Measurements from ENCODE around the gene FRG2. TPM values are rescaled to one million over a fixed set of nuclear protein-coding genes. Genes with fewer than 3 reads are reported as not detected.
"Not testable (repeated sequence)": the region's sequence is repeated elsewhere in the genome, so short reads cannot be mapped to it uniquely, and the experiment has no call there.

Gene FRG2
- total and polyA plus RNA-seq, 4 experiments from 2014 or later, result not detected

- H3K36me3 ChIP-seq (ENCODE audit: insufficient read depth, low read length), result no peaks in the 10 kb centered on the region
- intact Hi-C loops (cut with micrococcal nuclease), result no loop called here
- ChIA-PET CTCF (ENCODE audit: partially characterized antibody) (no interaction called here), POLR2A (ENCODE audit: partially characterized antibody) (no interaction called here)
- Mint-ChIP-seq H3K9me3 (peaks cover 0 to 23% (median 11%) of the 10 kb centered on the region in 8 donors), H3K4me1 (peaks cover 11 to 37% (median 29%) of the 10 kb centered on the region in 4 donors), H3K27me3 (peaks cover 50 to 54% of the 10 kb centered on the region in 2 donors), H3K27ac (no peak overlapping the region), H3K4me3 (peak overlapping the region in 5 of 8 donors; percentile 7 to 60 (median 41)), H3K36me3 (peaks cover 0 to 4% of the 10 kb centered on the region in 2 donors)
- H3K27me3 ChIP-seq (ENCODE audit: insufficient read depth, low read length), result peaks cover under 1% of the 10 kb centered on the region
- DNase-seq, result no peak
- no peak overlapping the region for H3K4me3 ChIP-seq (ENCODE audit: low read length in 2 of 2)
- H3K4me1 ChIP-seq (ENCODE audit: insufficient read depth, low read length), result peaks cover 7% of the 10 kb centered on the region
- H3K9me3 ChIP-seq (ENCODE audit: control insufficient read depth in 1 of 2, low read length in 2 of 2), result no peaks in the 10 kb centered on the region
- no peak overlapping the region for H3K27ac ChIP-seq (ENCODE audit: low read depth, low read length)
Measured at GRCh38 chr4:190014771-190015537, 12.1 kb downstream of the FRG2 start.

- intact Hi-C loops (cut with micrococcal nuclease); DNase-seq; POLR2A ChIA-PET (ENCODE audit: partially characterized antibody): not testable (repeated sequence)
Measured at GRCh38 chr4:189989941-189990340, 37.1 kb downstream of the FRG2 start.

GRCh38 chr4:189988877-189989431 lies 38.1 kb downstream of the FRG2 start:
- no peaks in the 10 kb centered on the region for H3K27me3 ChIP-seq (ENCODE audit: insufficient read depth, low read length)
- ChIA-PET POLR2A (ENCODE audit: partially characterized antibody) (no interaction called here), CTCF (ENCODE audit: partially characterized antibody) (no interaction called here)
- no peak overlapping the region for H3K4me3 ChIP-seq (ENCODE audit: low read length in 2 of 2)
- intact Hi-C loops (cut with micrococcal nuclease), result no loop called here
- no peak for DNase-seq
- no peaks in the 10 kb centered on the region for H3K4me1 ChIP-seq (ENCODE audit: insufficient read depth, low read length)
- Mint-ChIP-seq H3K4me1 (no peaks in the 10 kb centered on the region), H3K27ac (no peak overlapping the region), H3K4me3 (no peak overlapping the region), H3K9me3 (peaks cover 0 to 2% (median 0%) of the 10 kb centered on the region in 8 donors), H3K36me3 (no peaks in the 10 kb centered on the region), H3K27me3 (peaks cover 2 to 7% of the 10 kb centered on the region in 2 donors)
- H3K27ac ChIP-seq (ENCODE audit: low read depth, low read length), result no peak overlapping the region
- no peaks in the 10 kb centered on the region for H3K36me3 ChIP-seq (ENCODE audit: insufficient read depth, low read length)
- H3K9me3 ChIP-seq (ENCODE audit: control insufficient read depth in 1 of 2, low read length in 2 of 2), result no peaks in the 10 kb centered on the region

More at GRCh38 chr4:189989941-189990340, 37.1 kb downstream of the FRG2 start:
- H3K27me3 ChIP-seq (ENCODE audit: insufficient read depth, low read length); H3K4me1 Mint-ChIP-seq; CTCF ChIA-PET (ENCODE audit: partially characterized antibody); H3K36me3 ChIP-seq (ENCODE audit: insufficient read depth, low read length); H3K4me3 Mint-ChIP-seq; H3K27ac Mint-ChIP-seq; H3K9me3 Mint-ChIP-seq; H3K36me3 Mint-ChIP-seq; H3K27ac ChIP-seq (ENCODE audit: low read depth, low read length); H3K4me1 ChIP-seq (ENCODE audit: insufficient read depth, low read length); H3K4me3 ChIP-seq (ENCODE audit: low read length in 2 of 2); H3K9me3 ChIP-seq (ENCODE audit: control insufficient read depth in 1 of 2, low read length in 2 of 2); H3K27me3 Mint-ChIP-seq: not testable (repeated sequence)

- H3K27ac ChIP-seq (ENCODE audit: low read depth, low read length); H3K9me3 Mint-ChIP-seq; H3K27me3 Mint-ChIP-seq; H3K4me3 Mint-ChIP-seq; H3K4me1 ChIP-seq (ENCODE audit: insufficient read depth, low read length); H3K36me3 ChIP-seq (ENCODE audit: insufficient read depth, low read length); H3K9me3 ChIP-seq (ENCODE audit: control insufficient read depth in 1 of 2, low read length in 2 of 2); H3K27ac Mint-ChIP-seq; H3K4me1 Mint-ChIP-seq; H3K4me3 ChIP-seq (ENCODE audit: low read length in 2 of 2); POLR2A ChIA-PET (ENCODE audit: partially characterized antibody); intact Hi-C loops (cut with micrococcal nuclease); DNase-seq; CTCF ChIA-PET (ENCODE audit: partially characterized antibody); H3K27me3 ChIP-seq (ENCODE audit: insufficient read depth, low read length); H3K36me3 Mint-ChIP-seq: not testable (repeated sequence)
Measured at GRCh38 chr4:189985651-189986243, 41.3 kb downstream of the FRG2 start.

- H3K27me3 ChIP-seq (ENCODE audit: insufficient read depth, low read length); H3K4me3 Mint-ChIP-seq; H3K36me3 ChIP-seq (ENCODE audit: insufficient read depth, low read length); H3K27ac ChIP-seq (ENCODE audit: low read depth, low read length); CTCF ChIA-PET (ENCODE audit: partially characterized antibody); H3K27me3 Mint-ChIP-seq; POLR2A ChIA-PET (ENCODE audit: partially characterized antibody); H3K4me1 ChIP-seq (ENCODE audit: insufficient read depth, low read length); H3K27ac Mint-ChIP-seq; H3K9me3 ChIP-seq (ENCODE audit: control insufficient read depth in 1 of 2, low read length in 2 of 2); H3K36me3 Mint-ChIP-seq; H3K4me3 ChIP-seq (ENCODE audit: low read length in 2 of 2); H3K9me3 Mint-ChIP-seq; intact Hi-C loops (cut with micrococcal nuclease); DNase-seq; H3K4me1 Mint-ChIP-seq: not testable (repeated sequence)
Measured at GRCh38 chr4:189984661-189985060, 42.4 kb downstream of the FRG2 start.

GRCh38 chr4:189983916-189984526 lies 43.0 kb downstream of the FRG2 start:
- peak in 1 of 5 donors; percentile 25 for DNase-seq
- H3K27ac Mint-ChIP-seq; H3K4me1 ChIP-seq (ENCODE audit: insufficient read depth, low read length); H3K9me3 ChIP-seq (ENCODE audit: control insufficient read depth in 1 of 2, low read length in 2 of 2); H3K9me3 Mint-ChIP-seq; H3K27me3 Mint-ChIP-seq; H3K36me3 Mint-ChIP-seq; H3K4me3 ChIP-seq (ENCODE audit: low read length in 2 of 2); POLR2A ChIA-PET (ENCODE audit: partially characterized antibody); intact Hi-C loops (cut with micrococcal nuclease); H3K4me3 Mint-ChIP-seq; H3K27me3 ChIP-seq (ENCODE audit: insufficient read depth, low read length); H3K4me1 Mint-ChIP-seq; H3K27ac ChIP-seq (ENCODE audit: low read depth, low read length); CTCF ChIA-PET (ENCODE audit: partially characterized antibody); H3K36me3 ChIP-seq (ENCODE audit: insufficient read depth, low read length): not testable (repeated sequence)

GRCh38 chr4:189981970-189982369 lies 45.1 kb downstream of the FRG2 start:
- no peaks in the 10 kb centered on the region for H3K27me3 Mint-ChIP-seq
- H3K36me3 Mint-ChIP-seq, result no peaks in the 10 kb centered on the region
- peaks cover 0 to 3% (median 0%) of the 10 kb centered on the region in 8 donors for H3K9me3 Mint-ChIP-seq
- Histone ChIP-seq H3K4me3 (ENCODE audit: low read length in 2 of 2) (no peak overlapping the region), H3K4me1 (ENCODE audit: insufficient read depth, low read length) (no peaks in the 10 kb centered on the region), H3K36me3 (ENCODE audit: insufficient read depth, low read length) (no peaks in the 10 kb centered on the region), H3K9me3 (ENCODE audit: control insufficient read depth in 1 of 2, low read length in 2 of 2) (no peaks in the 10 kb centered on the region), H3K27ac (ENCODE audit: low read depth, low read length) (no peak overlapping the region), H3K27me3 (ENCODE audit: insufficient read depth, low read length) (no peaks in the 10 kb centered on the region)
- ChIA-PET POLR2A (ENCODE audit: partially characterized antibody) (no interaction called here), CTCF (ENCODE audit: partially characterized antibody) (no interaction called here)
- intact Hi-C loops (cut with micrococcal nuclease), result no loop called here
- no peak for DNase-seq
- H3K4me3 Mint-ChIP-seq, result no peak overlapping the region
- H3K27ac Mint-ChIP-seq, result no peak overlapping the region
- no peaks in the 10 kb centered on the region for H3K4me1 Mint-ChIP-seq

Measured in CD4-positive, alpha-beta memory T cell (primary cell).